Measurements from ENCODE around the gene FUBP3. TPM values are rescaled to one million over a fixed set of nuclear protein-coding genes. Genes with fewer than 3 reads are reported as not detected.

FUBP3 gene
- 51.1 TPM for polyA plus RNA-seq (2013, experiment 1 of 2)
- polyA plus RNA-seq (2013, experiment 2 of 2): 53.3 TPM

DNA sequence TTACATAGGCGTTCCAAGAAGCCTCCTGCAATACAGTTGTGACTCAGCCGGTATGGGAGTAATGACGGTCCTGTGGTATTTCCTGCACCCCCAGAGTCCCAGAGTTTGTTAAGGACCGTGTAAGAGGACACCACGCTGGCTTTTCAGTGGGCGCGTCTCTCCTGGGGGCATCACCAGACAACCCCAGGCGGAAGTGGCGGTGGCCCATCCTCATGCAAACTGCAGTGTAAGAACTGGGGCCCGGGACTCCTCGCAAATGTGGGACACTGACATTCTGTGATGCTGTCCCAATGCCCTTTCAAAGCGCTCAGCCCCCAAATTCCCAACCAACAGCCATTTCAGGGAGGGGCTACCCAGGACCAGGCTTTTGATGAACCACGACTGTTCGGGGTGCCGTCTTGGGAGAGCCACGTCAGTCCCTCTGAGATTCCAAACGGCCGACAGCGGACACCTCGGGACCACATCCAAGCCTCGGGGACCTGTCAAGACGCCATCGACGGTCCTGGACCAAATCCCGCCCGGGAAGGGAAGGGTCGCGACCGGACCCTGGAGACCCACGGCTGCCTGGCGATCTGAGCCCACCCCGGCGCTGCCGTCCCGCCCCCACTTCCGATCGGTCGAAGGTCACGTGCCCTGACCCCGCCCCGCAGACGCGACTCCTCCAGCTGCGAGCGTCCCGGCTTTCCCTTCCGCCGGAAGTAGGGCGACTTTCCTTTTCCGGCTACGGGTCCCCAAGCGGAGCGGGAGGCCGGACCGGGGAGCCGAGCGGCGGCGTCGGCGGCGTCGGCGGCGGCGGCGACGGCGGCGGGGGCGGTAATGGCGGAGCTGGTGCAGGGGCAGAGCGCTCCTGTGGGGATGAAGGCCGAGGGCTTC is at the start of gene FUBP3:
Gene FUBP3, plus strand, starts transcription at position 713 of the 873 bp plus-strand sequence. Its CDS starts 104 bp downstream, at position 817.
- H3K9ac ChIP-seq (ENCODE audit: low read depth, low read length): peak within 1 kb of the TSS; percentile 81
- no peaks in the 10 kb centered on the region for H3K9me3 ChIP-seq (ENCODE audit: insufficient read depth, low read depth, low read length)
- peaks cover 7% of the 10 kb centered on the region; the same call in 1 of the 2 replicates for H3K4me1 ChIP-seq (ENCODE audit: insufficient read depth, low read length)
- 1% methylated on average over 74 of the region's 74 CpGs for WGBS
- H3K27ac ChIP-seq (ENCODE audit: low read depth, low read length): peak within 1 kb of the TSS; percentile 87
- H3K4me3 ChIP-seq (ENCODE audit: low read length): peak within 1 kb of the TSS; percentile 84
- H3K27me3 ChIP-seq (ENCODE audit: insufficient read depth, low read length): peaks cover 3% of the 10 kb centered on the region; the same call in 1 of the 2 replicates
- peaks cover 28% of the 10 kb centered on the region for H3K36me3 ChIP-seq (ENCODE audit: insufficient read depth, low read length)

GRCh38 chr9:130530938-130531337 is 48.4 kb upstream of the FUBP3 start:
- Histone ChIP-seq H3K27ac (ENCODE audit: low read depth, low read length) (no peak overlapping the region), H3K9me3 (ENCODE audit: insufficient read depth, low read depth, low read length) (no peaks in the 10 kb centered on the region), H3K4me3 (ENCODE audit: low read length) (no peak overlapping the region), H3K27me3 (ENCODE audit: insufficient read depth, low read length) (peaks cover 5% of the 10 kb centered on the region), H3K9ac (ENCODE audit: low read depth, low read length) (no peak overlapping the region), H3K4me1 (ENCODE audit: insufficient read depth, low read length) (peaks cover 12% of the 10 kb centered on the region), H3K36me3 (ENCODE audit: insufficient read depth, low read length) (no peaks in the 10 kb centered on the region)
- WGBS: 96% methylated on average over 9 of the region's 9 CpGs

DNA sequence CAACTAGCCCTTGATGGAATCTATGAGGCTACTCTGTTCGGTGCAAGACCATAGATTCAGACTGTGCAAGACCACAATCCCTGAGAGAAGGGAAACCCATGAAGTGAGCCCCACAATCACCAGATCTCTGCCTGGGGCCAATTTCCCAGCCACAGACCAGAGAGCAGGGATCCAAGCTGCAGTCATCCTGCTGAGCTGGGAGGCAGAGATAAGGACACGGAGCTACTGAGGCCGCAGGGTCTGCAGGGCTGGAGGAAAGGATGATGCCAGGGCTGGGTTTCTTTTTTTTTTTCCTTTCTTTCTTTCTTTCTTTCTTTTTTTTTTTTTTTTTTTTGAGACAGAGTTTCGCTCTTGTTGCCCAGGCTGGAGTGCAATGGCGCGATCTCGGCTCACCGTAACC is 47.7 kb upstream of the FUBP3 start:
- H3K9me3 ChIP-seq (ENCODE audit: insufficient read depth, low read depth, low read length): no peaks in the 10 kb centered on the region

DNA sequence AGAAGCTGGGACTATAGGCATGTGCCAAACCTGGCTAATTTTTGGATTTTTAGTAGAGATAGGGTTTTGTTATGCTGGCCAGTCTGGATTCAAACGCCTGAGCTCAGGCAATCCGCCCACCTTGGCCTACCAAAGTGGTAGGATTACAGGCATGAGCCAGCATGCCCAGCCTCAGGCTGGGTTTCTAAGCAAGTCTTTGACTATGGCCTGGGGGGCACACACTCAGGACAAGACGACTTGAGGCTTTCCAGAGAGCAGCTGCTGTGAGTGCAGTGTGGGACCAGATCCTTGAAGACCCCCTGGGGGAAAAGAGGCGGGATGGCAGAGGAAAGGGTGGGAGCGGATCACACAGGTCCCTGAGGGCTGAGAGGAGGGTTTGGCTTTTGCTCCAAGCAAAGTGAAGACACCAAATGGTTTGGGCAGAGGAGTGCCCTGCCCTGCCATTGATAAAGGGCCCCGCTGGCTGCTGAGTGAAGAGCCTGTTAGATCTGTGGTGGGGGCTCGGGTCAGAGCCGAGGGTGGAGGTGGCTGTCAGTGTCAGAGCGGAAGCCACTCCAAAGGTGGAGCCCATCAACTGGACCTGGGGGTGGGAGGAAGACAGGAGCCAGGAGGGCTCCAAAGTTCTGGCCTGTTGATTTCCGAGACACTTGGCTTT is 46.8 kb upstream of the FUBP3 start:
- WGBS: 79% methylated on average over 10 of the region's 10 CpGs
- Histone ChIP-seq H3K36me3 (ENCODE audit: insufficient read depth, low read length) (no peaks in the 10 kb centered on the region), H3K27ac (ENCODE audit: low read depth, low read length) (no peak overlapping the region), H3K4me3 (ENCODE audit: low read length) (no peak overlapping the region), H3K9me3 (ENCODE audit: insufficient read depth, low read depth, low read length) (no peaks in the 10 kb centered on the region), H3K4me1 (ENCODE audit: insufficient read depth, low read length) (peaks cover 15% of the 10 kb centered on the region), H3K27me3 (ENCODE audit: insufficient read depth, low read length) (peaks cover 20% of the 10 kb centered on the region), H3K9ac (ENCODE audit: low read depth, low read length) (no peak overlapping the region)

More for the DNA sequence above, 47.7 kb upstream of the FUBP3 start:
- Histone ChIP-seq H3K9ac (ENCODE audit: low read depth, low read length) (no peak overlapping the region), H3K36me3 (ENCODE audit: insufficient read depth, low read length) (no peaks in the 10 kb centered on the region), H3K4me1 (ENCODE audit: insufficient read depth, low read length) (peaks cover 15% of the 10 kb centered on the region), H3K27me3 (ENCODE audit: insufficient read depth, low read length) (peaks cover 11% of the 10 kb centered on the region), H3K4me3 (ENCODE audit: low read length) (no peak overlapping the region), H3K27ac (ENCODE audit: low read depth, low read length) (no peak overlapping the region)
- 92% methylated on average over 7 of the region's 8 CpGs for WGBS

DNA sequence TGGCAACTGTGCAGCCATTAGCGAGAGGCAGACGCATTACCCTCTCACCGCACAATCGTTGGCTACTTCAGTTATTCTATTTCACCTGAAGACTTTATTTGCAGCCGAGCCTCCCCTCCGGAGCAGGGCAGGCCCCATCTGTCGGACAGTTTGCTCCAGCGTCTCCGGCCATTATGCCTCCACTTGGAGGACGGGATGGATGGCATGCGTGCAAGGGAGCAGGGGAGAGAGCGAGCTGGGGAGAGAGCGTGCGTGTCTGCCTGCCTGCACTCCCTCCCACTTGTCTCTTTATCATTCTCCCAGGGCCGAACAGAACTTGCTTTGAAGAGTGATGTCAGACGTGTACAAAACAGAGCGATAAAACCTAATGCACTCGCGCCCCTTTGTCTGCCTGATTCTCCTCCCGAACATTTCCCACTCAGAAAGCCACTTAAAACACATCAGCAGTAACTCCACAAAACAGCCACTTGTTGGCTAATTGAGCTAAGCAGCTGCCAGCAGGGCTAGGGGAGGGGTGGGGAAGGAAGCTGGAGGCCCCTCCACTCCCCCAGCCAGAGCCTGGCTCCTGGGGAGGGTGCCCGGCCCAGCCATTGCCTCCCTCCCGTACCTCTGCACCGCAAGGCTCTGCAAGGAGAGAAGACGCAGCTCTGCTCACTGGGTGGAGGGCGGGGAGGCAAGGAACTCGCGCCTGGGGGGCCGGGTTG is 43.4 kb upstream of the FUBP3 start:
- peaks cover 20% of the 10 kb centered on the region for H3K4me1 ChIP-seq (ENCODE audit: insufficient read depth, low read length)
- H3K27me3 ChIP-seq (ENCODE audit: insufficient read depth, low read length): peaks cover 20% of the 10 kb centered on the region
- H3K36me3 ChIP-seq (ENCODE audit: insufficient read depth, low read length): no peaks in the 10 kb centered on the region
- no peak overlapping the region for H3K27ac ChIP-seq (ENCODE audit: low read depth, low read length)
- peak overlapping the region; percentile 49 for H3K9ac ChIP-seq (ENCODE audit: low read depth, low read length)
- H3K4me3 ChIP-seq (ENCODE audit: low read length): peak overlapping the region; percentile 38
- H3K9me3 ChIP-seq (ENCODE audit: insufficient read depth, low read depth, low read length): no peaks in the 10 kb centered on the region
- 36% methylated on average over 28 of the region's 28 CpGs for WGBS

DNA sequence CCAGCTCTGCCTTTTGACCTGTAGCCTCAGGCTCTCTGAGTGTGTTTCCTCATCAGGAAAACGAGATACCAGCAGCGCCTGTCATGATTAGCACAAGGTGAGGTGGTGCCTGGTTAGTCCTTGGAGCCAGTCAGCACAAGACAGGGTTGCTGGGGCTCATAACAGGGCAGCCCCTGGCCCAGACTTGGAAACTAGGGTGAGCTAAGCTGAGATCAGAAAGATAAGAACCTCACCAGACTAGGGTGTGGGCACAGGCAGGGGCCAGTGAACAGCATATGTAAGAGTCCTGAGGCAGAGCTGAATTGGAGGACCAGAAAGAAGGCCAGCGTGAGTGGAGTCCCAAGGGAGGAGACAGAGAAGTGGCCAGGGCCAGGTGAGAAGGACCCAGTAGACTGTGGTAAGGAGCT is 42.7 kb upstream of the FUBP3 start:
- Histone ChIP-seq H3K27ac (ENCODE audit: low read depth, low read length) (no peak overlapping the region), H3K4me3 (ENCODE audit: low read length) (no peak overlapping the region), H3K36me3 (ENCODE audit: insufficient read depth, low read length) (no peaks in the 10 kb centered on the region), H3K9me3 (ENCODE audit: insufficient read depth, low read depth, low read length) (no peaks in the 10 kb centered on the region), H3K27me3 (ENCODE audit: insufficient read depth, low read length) (peaks cover 20% of the 10 kb centered on the region), H3K4me1 (ENCODE audit: insufficient read depth, low read length) (peaks cover 20% of the 10 kb centered on the region), H3K9ac (ENCODE audit: low read depth, low read length) (no peak overlapping the region)
- WGBS: 86% methylated on average over 3 of the region's 3 CpGs

- no peak overlapping the region for H3K27ac ChIP-seq (ENCODE audit: low read depth, low read length)
- no peaks in the 10 kb centered on the region for H3K36me3 ChIP-seq (ENCODE audit: insufficient read depth, low read length)
- WGBS: 62% methylated on average over 24 of the region's 25 CpGs
- H3K4me3 ChIP-seq (ENCODE audit: low read length): no peak overlapping the region
- peaks cover 20% of the 10 kb centered on the region for H3K27me3 ChIP-seq (ENCODE audit: insufficient read depth, low read length)
- no peaks in the 10 kb centered on the region for H3K9me3 ChIP-seq (ENCODE audit: insufficient read depth, low read depth, low read length)
- H3K4me1 ChIP-seq (ENCODE audit: insufficient read depth, low read length): peaks cover 17% of the 10 kb centered on the region
- H3K9ac ChIP-seq (ENCODE audit: low read depth, low read length): no peak overlapping the region
These were observed 41.9 kb upstream of the FUBP3 start for GRCh38 chr9:130537346-130538050.

GRCh38 chr9:130539420-130540223 is 39.8 kb upstream of the FUBP3 start:
- H3K36me3 ChIP-seq (ENCODE audit: insufficient read depth, low read length): no peaks in the 10 kb centered on the region
- peaks cover 22% of the 10 kb centered on the region for H3K4me1 ChIP-seq (ENCODE audit: insufficient read depth, low read length)
- 82% methylated on average over 11 of the region's 11 CpGs for WGBS
- peaks cover 20% of the 10 kb centered on the region for H3K27me3 ChIP-seq (ENCODE audit: insufficient read depth, low read length)
- H3K9me3 ChIP-seq (ENCODE audit: insufficient read depth, low read depth, low read length): no peaks in the 10 kb centered on the region
- no peak overlapping the region for H3K4me3 ChIP-seq (ENCODE audit: low read length)
- no peak overlapping the region for H3K27ac ChIP-seq (ENCODE audit: low read depth, low read length)
- H3K9ac ChIP-seq (ENCODE audit: low read depth, low read length): no peak overlapping the region

GRCh38 chr9:130541533-130541932 is 37.8 kb upstream of the FUBP3 start:
- 82% methylated on average over 1 of the region's 2 CpGs for WGBS
- peaks cover 11% of the 10 kb centered on the region; the same call in 1 of the 2 replicates for H3K4me1 ChIP-seq (ENCODE audit: insufficient read depth, low read length)
- H3K27ac ChIP-seq (ENCODE audit: low read depth, low read length): no peak overlapping the region
- H3K9ac ChIP-seq (ENCODE audit: low read depth, low read length): no peak overlapping the region
- H3K4me3 ChIP-seq (ENCODE audit: low read length): no peak overlapping the region
- H3K27me3 ChIP-seq (ENCODE audit: insufficient read depth, low read length): peaks cover 10% of the 10 kb centered on the region
- no peaks in the 10 kb centered on the region for H3K9me3 ChIP-seq (ENCODE audit: insufficient read depth, low read depth, low read length)
- H3K36me3 ChIP-seq (ENCODE audit: insufficient read depth, low read length): no peaks in the 10 kb centered on the region

GRCh38 chr9:130542038-130542437 is 37.3 kb upstream of the FUBP3 start:
- WGBS: 86% methylated on average over 5 of the region's 5 CpGs
- Histone ChIP-seq H3K27me3 (ENCODE audit: insufficient read depth, low read length) (peaks cover 5% of the 10 kb centered on the region; the same call in 1 of the 2 replicates), H3K9me3 (ENCODE audit: insufficient read depth, low read depth, low read length) (no peaks in the 10 kb centered on the region), H3K9ac (ENCODE audit: low read depth, low read length) (no peak overlapping the region), H3K4me1 (ENCODE audit: insufficient read depth, low read length) (peaks cover 11% of the 10 kb centered on the region; the same call in 1 of the 2 replicates), H3K27ac (ENCODE audit: low read depth, low read length) (no peak overlapping the region), H3K4me3 (ENCODE audit: low read length) (no peak overlapping the region), H3K36me3 (ENCODE audit: insufficient read depth, low read length) (no peaks in the 10 kb centered on the region)
